OCI-LY7 (cell line): ENCODE measurements around the gene ATP6V0C. TPM values are rescaled to one million over a fixed set of nuclear protein-coding genes. Genes with fewer than 3 reads are reported as not detected.
"Not testable (repeated sequence)": the region's sequence is repeated elsewhere in the genome, so short reads cannot be mapped to it uniquely, and the experiment has no call there.

Experiments
- BruUV-seq: library from RNA; stranded (reverse); fragments of 400-500 nt; replicated peaks from 2 replicates; lab custom pipeline; 2021; lab: Mats Ljungman, UMichigan
- CTCF ChIA-PET: fragments of 300-600 bp; sonication (Branson Sonifier 250); formaldehyde crosslinking; loops from one replicate; lab custom pipeline; 2022; ENCODE audit warnings: antibody characterized with exemption; ENCODE audit not compliant: unreplicated experiment; lab: Charles Lee
- POLR2A ChIA-PET: fragments of 300-600 bp; sonication (Branson Sonifier 250); formaldehyde crosslinking; loops from one replicate; lab custom pipeline; 2022; ENCODE audit warnings: antibody characterized with exemption; lab: Charles Lee
- DNase-seq: peaks from one replicate; pipeline ENCODE4 v3.0.0-alpha.2; 2015; ENCODE audit warnings: low spot score
- H2AFZ ChIP-seq: fragments of 200-600 bp; sonication (generic), shearing (Covaris generic); 2 replicates; pipeline ENCODE4 v1.6.1; 2014; ENCODE audit warnings: mild to moderate bottlenecking, antibody characterized with exemption, low read length, moderate library complexity
- H3K27ac ChIP-seq: fragments of 200-600 bp; sonication (generic); 2 replicates; pipeline ENCODE4 v1.5.1; 2014; ENCODE audit warnings: mixed run types, low read depth, mild to moderate bottlenecking, moderate library complexity, low read length, inconsistent platforms; ENCODE audit not compliant: poor library complexity, severe bottlenecking
- H3K36me3 ChIP-seq: fragments of 200-600 bp; sonication (generic); 2 replicates; pipeline ENCODE4 v1.6.1; 2014; ENCODE audit warnings: mild to moderate bottlenecking, antibody characterized with exemption, low read length, moderate library complexity, mixed read lengths; ENCODE audit not compliant: insufficient read depth
- H3K4me1 ChIP-seq: fragments of 200-600 bp; sonication (generic); 2 replicates; pipeline ENCODE4 v1.5.1; 2014; ENCODE audit warnings: mild to moderate bottlenecking, low read length; ENCODE audit not compliant: insufficient read depth, poor library complexity, severe bottlenecking
- H3K4me2 ChIP-seq: fragments of 200-600 bp; sonication (generic); 2 replicates; pipeline ENCODE4 v1.6.1; 2014; ENCODE audit warnings: mild to moderate bottlenecking, low read length
- H3K4me3 ChIP-seq: fragments of 200-600 bp; sonication (generic); 2 replicates; pipeline ENCODE4 v1.5.1; 2014; ENCODE audit warnings: mild to moderate bottlenecking, low read depth, low read length; ENCODE audit not compliant: poor library complexity, severe bottlenecking
- H3K79me2 ChIP-seq: fragments of 200-600 bp; sonication (generic); 2 replicates; pipeline ENCODE4 v1.6.1; 2016; ENCODE audit warnings: low read depth, mild to moderate bottlenecking, low read length, moderate library complexity, mixed read lengths; ENCODE audit not compliant: insufficient read depth
- H3K9me2 ChIP-seq: fragments of 200-600 bp; sonication (generic); 2 replicates; pipeline ENCODE4 v1.6.1; 2016; ENCODE audit warnings: mild to moderate bottlenecking, low read length, mixed read lengths; ENCODE audit not compliant: insufficient read depth
- H3K9me3 ChIP-seq: fragments of 200-600 bp; sonication (generic); 2 replicates; pipeline ENCODE4 v1.6.1; 2014; ENCODE audit warnings: mild to moderate bottlenecking, mixed run types, low read length, mixed read lengths
- H4K20me1 ChIP-seq: fragments of 200-600 bp; sonication (generic); 2 replicates; pipeline ENCODE4 v1.6.1; 2014; ENCODE audit warnings: mild to moderate bottlenecking, antibody characterized with exemption, low read length, moderate library complexity, mixed read lengths; ENCODE audit not compliant: insufficient read depth
- CTCF ChIP-seq: fragments of 200-600 bp; sonication (generic); conservative IDR thresholded peaks from 2 replicates; pipeline ENCODE4 v1.5.1; 2014; ENCODE audit warnings: mild to moderate bottlenecking, antibody characterized with exemption, low read length, moderate library complexity, mixed read lengths
- intact Hi-C: fragments of 100-400 bp; cut with micrococcal nuclease; formaldehyde crosslinking; loops from one replicate; pipeline ENCODE4 v1.10.0; 2022; ENCODE audit not compliant: unreplicated experiment
- microRNA-seq: library from miRNA; unstranded; fragments of <30 nt; microRNA quantifications from one replicate; pipeline ENCODE4 v1.2.0, GENCODE V29; 2022; ENCODE audit warnings: borderline replicate concordance
- small RNA-seq: library from RNA; depleted of rRNA; stranded (forward); fragments of <200 nt; gene quantifications from one replicate; pipeline ENCODE3, GENCODE V24; 2014
- total RNA-seq, 2 experiments: library from RNA; depleted of rRNA in 1 of 2; stranded (reverse); fragments of >200 nt in 1 of 2; shearing (Covaris generic) in 1 of 2; gene quantifications; 2 replicates each; pipeline ENCODE4 v1.2.3, GENCODE V29; 2014 to 2022

ATP6V0C gene
- total RNA-seq, 2 experiments from 2014 or later, result 16.4 to 94.3 TPM

GRCh38 chr16:2560798-2561133 is 47.0 kb downstream of the ATP6V0C start:
- H3K4me3 ChIP-seq, H3K79me2 ChIP-seq, CTCF ChIA-PET, H3K9me3 ChIP-seq, H3K4me2 ChIP-seq, H2AFZ ChIP-seq, DNase-seq, H3K9me2 ChIP-seq, POLR2A ChIA-PET, intact Hi-C loops, H4K20me1 ChIP-seq, BruUV-seq, H3K4me1 ChIP-seq, H3K27ac ChIP-seq, H3K36me3 ChIP-seq: not testable (repeated sequence)
- TF ChIP-seq CTCF, result 0 out of 2 replicates have a peak, but pooled peaks have one; percentile 27

GRCh38 chr16:2567506-2567905 is 53.8 kb downstream of the ATP6V0C start:
- intact Hi-C loops, H3K27ac ChIP-seq, POLR2A ChIA-PET, CTCF ChIA-PET, H2AFZ ChIP-seq, H3K4me1 ChIP-seq, H3K79me2 ChIP-seq, H3K4me3 ChIP-seq, BruUV-seq, H4K20me1 ChIP-seq, H3K9me3 ChIP-seq, H3K36me3 ChIP-seq, H3K4me2 ChIP-seq, DNase-seq, H3K9me2 ChIP-seq: not testable (repeated sequence)

GRCh38 chr16:2568573-2568972 is 54.8 kb downstream of the ATP6V0C start:
- H3K79me2 ChIP-seq, H3K4me3 ChIP-seq, CTCF ChIA-PET, H3K36me3 ChIP-seq, POLR2A ChIA-PET, H4K20me1 ChIP-seq, H3K4me2 ChIP-seq, H3K9me2 ChIP-seq, H3K4me1 ChIP-seq, H2AFZ ChIP-seq, H3K9me3 ChIP-seq, intact Hi-C loops, H3K27ac ChIP-seq, BruUV-seq, DNase-seq: not testable (repeated sequence)

Small RNA genes lying within 50 kb of the gene (microRNA-seq; reads per million reads assigned to microRNA genes)
- 6.8 reads per million for gene MIR3178
- not detected for gene MIR6768

Small RNA genes lying within 50 kb of the gene (small RNA-seq; reads per million reads assigned to genes)
- gene AC093525.1 (not detected), gene MIR3178 (not detected), gene MIR6768 (not detected)

Other genes starting within 250 kb of the ATP6V0C start
- 211 and 225 TPM in 2 replicates for gene RNPS1, start 245.8 kb upstream of the ATP6V0C start, total RNA-seq (2014; rRNA removed; shearing (Covaris generic))
- 323 and 339 TPM in 2 replicates for gene RNPS1, start 245.8 kb upstream of the ATP6V0C start, total RNA-seq (2022)
- gene ABCA3, start 173.2 kb upstream of the ATP6V0C start, total RNA-seq (2014; rRNA removed; shearing (Covaris generic)), result not detected in 2 replicates
- 0.23 TPM in 1 of 2 replicates, not detected in the other for gene ABCA3, start 173.2 kb upstream of the ATP6V0C start, total RNA-seq (2022)
- gene CCNF, start 84.5 kb upstream of the ATP6V0C start, total RNA-seq (2014; rRNA removed; shearing (Covaris generic)), result 71.5 and 82.1 TPM in 2 replicates
- gene CCNF, start 84.5 kb upstream of the ATP6V0C start, total RNA-seq (2022), result 83.3 and 93.0 TPM in 2 replicates
- gene TEDC2, start 53.8 kb upstream of the ATP6V0C start, total RNA-seq (2014; rRNA removed; shearing (Covaris generic)), result 89.3 and 110 TPM in 2 replicates
- 48.0 and 56.0 TPM in 2 replicates for gene TEDC2, start 53.8 kb upstream of the ATP6V0C start, total RNA-seq (2022)
- 2.3 and 4.8 TPM in 2 replicates for gene NTN3, start 42.7 kb upstream of the ATP6V0C start, total RNA-seq (2014; rRNA removed; shearing (Covaris generic))
- 1.5 and 1.7 TPM in 2 replicates for gene NTN3, start 42.7 kb upstream of the ATP6V0C start, total RNA-seq (2022)
- gene TBC1D24, start 38.8 kb upstream of the ATP6V0C start, total RNA-seq (2014; rRNA removed; shearing (Covaris generic)), result 19.8 and 23.4 TPM in 2 replicates
- gene TBC1D24, start 38.8 kb upstream of the ATP6V0C start, total RNA-seq (2022), result 29.9 and 34.7 TPM in 2 replicates
- gene AMDHD2, start 6.4 kb downstream of the ATP6V0C start, total RNA-seq (2014; rRNA removed; shearing (Covaris generic)), result 48.4 and 51.8 TPM in 2 replicates
- 47.1 and 59.7 TPM in 2 replicates for gene AMDHD2, start 6.4 kb downstream of the ATP6V0C start, total RNA-seq (2022)
- gene CEMP1, start 17.5 kb downstream of the ATP6V0C start, total RNA-seq (2014; rRNA removed; shearing (Covaris generic)), result 0.25 TPM in 1 of 2 replicates, not detected in the other
- gene CEMP1, start 17.5 kb downstream of the ATP6V0C start, total RNA-seq (2022), result 0.35 and 0.55 TPM in 2 replicates
- 11.7 and 14.4 TPM in 2 replicates for gene PDPK1, start 24.1 kb downstream of the ATP6V0C start, total RNA-seq (2014; rRNA removed; shearing (Covaris generic))
- 38.3 and 40.6 TPM in 2 replicates for gene PDPK1, start 24.1 kb downstream of the ATP6V0C start, total RNA-seq (2022)
- gene KCTD5, start 168.6 kb downstream of the ATP6V0C start, total RNA-seq (2014; rRNA removed; shearing (Covaris generic)), result 18.9 and 34.6 TPM in 2 replicates
- gene KCTD5, start 168.6 kb downstream of the ATP6V0C start, total RNA-seq (2022), result 25.2 and 25.8 TPM in 2 replicates
- 1.3 and 2.7 TPM in 2 replicates for gene PRSS27, start 206.3 kb downstream of the ATP6V0C start, total RNA-seq (2014; rRNA removed; shearing (Covaris generic))
- gene PRSS27, start 206.3 kb downstream of the ATP6V0C start, total RNA-seq (2022), result 5.7 and 7.7 TPM in 2 replicates
- gene SRRM2, start 238.7 kb downstream of the ATP6V0C start, total RNA-seq (2014; rRNA removed; shearing (Covaris generic)), result 206 and 208 TPM in 2 replicates
- 819 and 825 TPM in 2 replicates for gene SRRM2, start 238.7 kb downstream of the ATP6V0C start, total RNA-seq (2022)